NCI-H2196 treated with DMSO at 0.1 percent for 48 hours (cell line): ENCODE results near the gene FAM131C.
"Not testable (repeated sequence)": the region's sequence is repeated elsewhere in the genome, so short reads cannot be mapped to it uniquely, and the experiment has no call there.

Experiments
- DNase-seq: peaks from one replicate; lab custom pipeline; 2025; ENCODE audit not compliant: unreplicated experiment; lab: John Stamatoyannopoulos, UW

The FAM131C gene

DNA sequence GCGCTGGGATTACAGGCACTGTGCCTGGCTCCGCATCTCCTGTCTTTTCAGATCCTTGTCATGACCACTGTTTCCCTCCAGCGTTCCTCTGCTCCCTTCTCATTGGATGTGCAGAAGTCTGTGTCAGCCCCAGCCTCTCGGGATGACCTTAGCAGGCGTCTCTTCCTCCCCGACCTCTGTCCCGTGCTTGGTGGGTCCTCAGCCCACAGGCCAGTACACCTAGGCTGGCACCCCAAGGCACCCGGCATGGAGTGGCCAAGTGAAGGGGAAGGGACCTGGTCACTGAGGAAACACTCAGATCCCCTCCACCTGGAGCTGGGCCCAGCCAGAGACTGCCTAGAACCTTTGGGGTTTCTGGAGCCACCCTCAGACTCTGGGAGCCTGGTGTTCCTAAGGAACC is 32.3 kb downstream of the FAM131C start:
- no peak for DNase-seq

GRCh38 chr1:16039871-16040270 is 33.6 kb downstream of the FAM131C start:
- not testable (repeated sequence) for DNase-seq

- DNase-seq = no peak
Measured at GRCh38 chr1:16038620-16038912, 34.9 kb downstream of the FAM131C start.

GRCh38 chr1:16036461-16036860 is 37.0 kb downstream of the FAM131C start:
- not testable (repeated sequence) for DNase-seq

GRCh38 chr1:16033103-16033632 is 40.3 kb downstream of the FAM131C start:
- DNase-seq = not testable (repeated sequence)

GRCh38 chr1:16032388-16033102 is 40.9 kb downstream of the FAM131C start:
- DNase-seq = peak; percentile 78

GRCh38 chr1:16031551-16031950 is 41.9 kb downstream of the FAM131C start:
- DNase-seq = no peak

GRCh38 chr1:16029288-16029687 is 44.2 kb downstream of the FAM131C start:
- no peak for DNase-seq

DNA sequence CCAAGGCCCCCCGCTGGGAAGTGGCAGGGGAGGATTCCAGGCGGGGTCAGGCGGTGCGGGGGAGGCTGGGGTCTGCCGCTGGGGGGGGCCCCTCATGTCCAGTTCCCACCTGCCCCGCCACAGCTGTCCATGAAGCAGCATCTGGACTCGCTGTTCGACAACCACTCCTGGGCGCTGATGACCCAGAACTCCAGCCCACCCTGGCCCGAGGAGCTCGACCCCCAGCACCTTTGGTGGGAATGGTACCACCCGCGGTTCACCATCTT is 44.5 kb downstream of the FAM131C start:
- DNase-seq = not testable (repeated sequence)

DNA sequence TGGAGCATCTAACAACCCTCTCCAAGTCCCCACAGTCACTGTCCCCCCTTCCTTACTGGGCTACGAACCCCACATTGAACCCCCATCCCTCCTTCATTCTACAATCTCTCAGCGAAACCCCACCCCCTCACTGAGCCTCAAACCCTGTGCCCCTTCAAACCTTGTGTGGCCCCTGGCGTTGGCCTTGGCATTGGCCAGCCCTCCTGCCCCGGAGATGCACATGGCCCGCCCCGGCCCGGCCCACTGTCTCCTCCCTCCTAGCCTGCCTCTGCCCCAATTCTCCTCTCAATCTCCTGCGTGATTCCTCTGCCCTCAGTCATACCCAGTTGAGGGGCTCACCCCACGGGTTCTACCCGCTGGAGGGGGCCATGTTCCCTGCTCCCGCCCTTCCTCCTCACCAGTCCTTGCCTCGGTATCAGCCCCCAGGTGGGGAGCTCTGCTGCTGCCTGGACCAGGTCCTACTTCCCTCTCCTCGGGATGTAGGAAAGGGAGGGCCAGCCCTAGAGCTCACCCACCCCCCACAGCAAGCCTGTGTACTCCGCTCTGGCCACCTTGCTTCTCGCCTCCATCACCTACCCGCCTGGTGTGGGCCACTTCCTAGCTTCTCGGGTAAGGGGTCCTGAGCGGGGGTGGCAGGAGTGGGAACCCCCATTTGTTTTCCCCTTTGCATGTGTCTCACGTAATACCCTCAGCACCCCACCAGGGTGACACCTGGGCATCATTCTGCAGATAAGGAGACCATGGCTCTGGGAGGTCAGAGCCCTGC is 45.0 kb downstream of the FAM131C start:
- DNase-seq = no peak

DNA sequence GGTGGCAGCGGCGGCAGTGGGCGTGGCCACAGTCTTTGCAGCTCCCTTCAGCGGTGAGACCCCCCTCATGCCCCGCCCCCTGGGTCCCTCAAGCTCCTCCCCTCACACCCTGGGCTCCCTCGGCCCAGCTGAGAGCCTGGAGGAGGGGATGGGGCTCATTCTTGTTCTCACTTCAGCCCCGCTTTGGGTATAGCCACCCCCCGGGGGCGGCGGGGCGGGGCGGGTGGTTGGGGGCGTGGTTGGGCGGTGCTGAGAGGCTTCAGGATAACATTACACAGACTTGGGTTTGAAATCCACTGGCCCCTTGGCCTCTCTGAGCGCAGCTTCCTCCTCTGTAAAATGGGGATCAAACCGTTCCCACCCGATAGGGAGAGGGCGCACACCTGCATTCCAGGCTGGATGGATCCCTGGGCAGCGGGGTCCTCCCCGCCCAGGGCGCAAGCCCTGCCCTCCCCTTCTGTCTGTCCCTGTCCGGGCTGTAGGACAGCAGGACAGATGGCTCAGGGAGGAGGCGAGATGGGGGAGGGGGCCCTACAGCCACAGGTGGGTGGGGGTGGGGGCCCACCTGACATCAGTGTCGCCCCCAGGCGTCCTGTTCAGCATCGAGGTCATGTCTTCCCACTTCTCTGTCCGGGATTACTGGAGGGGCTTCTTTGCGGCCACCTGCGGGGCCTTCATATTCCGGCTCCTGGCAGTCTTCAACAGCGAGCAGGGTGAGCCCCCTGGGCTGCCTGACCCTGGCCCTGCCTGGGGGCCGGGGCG is 46.5 kb downstream of the FAM131C start:
- DNase-seq = no peak

GRCh38 chr1:16026302-16026701 is 47.1 kb downstream of the FAM131C start:
- DNase-seq = not testable (repeated sequence)

- no peak for DNase-seq
Measured at GRCh38 chr1:16023050-16023653, 50.3 kb downstream of the FAM131C start.

DNA sequence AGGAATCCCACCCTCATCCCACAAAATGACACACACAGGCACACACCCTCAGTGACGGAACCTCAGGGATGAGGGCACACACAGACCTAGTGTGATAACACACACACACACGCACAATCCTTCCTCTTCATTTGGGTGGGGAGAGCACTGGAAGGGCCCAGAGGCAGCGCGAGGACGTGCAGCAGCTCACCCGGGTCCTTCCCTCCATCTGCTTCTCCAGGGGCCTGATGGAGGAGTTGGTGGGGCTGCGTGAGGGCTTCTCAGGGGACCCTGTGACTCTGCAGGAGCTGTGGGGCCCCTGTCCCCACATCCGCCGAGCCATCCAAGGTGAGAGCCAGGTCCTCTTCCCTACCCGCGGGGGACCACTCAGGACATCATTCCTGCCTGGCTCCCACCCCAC is 51.1 kb downstream of the FAM131C start:
- DNase-seq = no peak

- DNase-seq = no peak
Measured at GRCh38 chr1:16021681-16022080, 51.8 kb downstream of the FAM131C start, which contains the start of gene CLCNKA. Gene CLCNKA, plus strand, starts transcription at chr1:16022036. Its CDS starts 584 bp downstream, at chr1:16022620.

DNA sequence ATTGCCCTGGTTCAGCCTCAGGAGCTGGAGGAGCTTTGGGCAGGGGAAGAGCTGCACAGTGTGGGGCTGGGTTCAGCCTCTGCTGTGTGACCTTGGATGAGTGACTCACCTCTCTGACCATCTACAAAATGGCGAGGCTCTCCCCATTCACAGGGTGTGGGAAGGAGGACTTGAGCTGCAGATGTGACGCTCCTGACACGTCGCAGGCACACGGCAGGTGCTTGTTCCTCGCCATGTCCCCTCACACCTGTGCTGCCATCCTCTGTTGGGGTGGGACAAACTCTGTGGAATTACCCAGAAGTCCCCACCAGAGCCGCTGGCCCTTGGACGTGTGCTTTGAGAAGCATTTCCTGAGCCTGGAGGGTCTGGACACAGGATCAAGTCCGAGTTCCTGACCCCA is 52.6 kb downstream of the FAM131C start:
- DNase-seq = not testable (repeated sequence)

GRCh38 chr1:16020325-16020724 is 53.1 kb downstream of the FAM131C start:
- DNase-seq = no peak

- no peak for DNase-seq
Measured at GRCh38 chr1:16019644-16020277, 53.7 kb downstream of the FAM131C start.

- DNase-seq = no peak
Measured at GRCh38 chr1:16018749-16019643, 54.5 kb downstream of the FAM131C start.

DNA sequence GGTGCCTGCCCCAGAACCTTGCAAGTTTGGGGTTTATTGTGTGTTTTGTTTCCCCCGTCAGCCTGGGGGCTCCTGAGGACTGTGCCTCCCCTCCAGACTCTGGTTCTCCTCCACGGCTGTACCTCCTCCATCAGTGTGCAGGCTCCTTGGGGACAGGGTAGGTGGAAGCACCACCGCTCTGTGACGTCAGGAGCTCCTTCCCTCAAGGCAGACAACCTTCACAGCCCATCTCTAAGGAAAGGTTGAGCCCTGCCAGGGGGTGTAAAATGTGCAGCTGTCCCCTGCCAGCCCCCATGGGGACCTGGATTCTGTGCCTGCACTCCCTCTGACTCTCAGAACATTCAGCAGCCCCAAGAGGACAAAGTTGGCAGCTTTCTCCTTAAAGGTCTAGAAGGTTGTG is 55.1 kb downstream of the FAM131C start:
- no peak for DNase-seq
